ENCODE data around the gene IMMP1L. TPM values are rescaled to one million over a fixed set of nuclear protein-coding genes. Genes with fewer than 3 reads are reported as not detected.

The IMMP1L gene
- total RNA-seq, 1 donor from 2014 or later: 26.2 TPM

- TF ChIP-seq CTCF (conservative IDR thresholded peaks at IDR 0.05; ENCODE audit: low read depth, low read length): no peak
- no peak for DNase-seq (ENCODE audit: low read depth)
- no peak overlapping the region for H3K4me3 ChIP-seq (ENCODE audit: low read depth, low read length)
Measured at GRCh38 chr11:31412946-31413345, 96.5 kb downstream of the IMMP1L start.

GRCh38 chr11:31408201-31408600, 101.2 kb downstream of the IMMP1L start:
- no peak for TF ChIP-seq CTCF (conservative IDR thresholded peaks at IDR 0.05; ENCODE audit: low read depth, low read length)
- no peak for DNase-seq (ENCODE audit: low read depth)
- no peak overlapping the region for H3K4me3 ChIP-seq (ENCODE audit: low read depth, low read length)

GRCh38 chr11:31404614-31405013, 104.8 kb downstream of the IMMP1L start:
- no peak for TF ChIP-seq CTCF (conservative IDR thresholded peaks at IDR 0.05; ENCODE audit: low read depth, low read length)
- no peak for DNase-seq (ENCODE audit: low read depth)
- no peak overlapping the region for H3K4me3 ChIP-seq (ENCODE audit: low read depth, low read length)

- TF ChIP-seq CTCF (conservative IDR thresholded peaks at IDR 0.05; ENCODE audit: low read depth, low read length): peak; percentile 58
- H3K4me3 ChIP-seq (ENCODE audit: low read depth, low read length): no peak overlapping the region
- DNase-seq (ENCODE audit: low read depth): no peak
Measured at GRCh38 chr11:31397239-31397834, 112.1 kb downstream of the IMMP1L start.

GRCh38 chr11:31387379-31387778, 122.0 kb downstream of the IMMP1L start:
- no peak overlapping the region for H3K4me3 ChIP-seq (ENCODE audit: low read depth, low read length)
- no peak for DNase-seq (ENCODE audit: low read depth)
- TF ChIP-seq CTCF (conservative IDR thresholded peaks at IDR 0.05; ENCODE audit: low read depth, low read length): no peak

GRCh38 chr11:31383116-31383515, 126.3 kb downstream of the IMMP1L start:
- no peak for DNase-seq (ENCODE audit: low read depth)
- H3K4me3 ChIP-seq (ENCODE audit: low read depth, low read length): no peak overlapping the region
- no peak for TF ChIP-seq CTCF (conservative IDR thresholded peaks at IDR 0.05; ENCODE audit: low read depth, low read length)

Other genes with a start within 250 kb of the IMMP1L start
- gene DCDC1, start 139.9 kb downstream of the IMMP1L start, total RNA-seq: 0.12 and 0.22 TPM in 2 replicates
- 7.2 and 17.1 TPM in 2 replicates for gene DNAJC24, start 139.8 kb downstream of the IMMP1L start, total RNA-seq
- 16.7 and 19.1 TPM in 2 replicates for gene ELP4, start 145 bp upstream of the IMMP1L start, total RNA-seq